ENCODE measurements around the gene RASA3. TPM values are rescaled to one million over a fixed set of nuclear protein-coding genes. Genes with fewer than 3 reads are reported as not detected.

The RASA3 gene
- total and polyA plus RNA-seq, 10 of the 15 experiments (the other 5 are each of a cell fraction or from before 2014, with no cell fraction given): 0.79 to 33.9 (median 17.6) TPM

- TF ChIP-seq, protein P1, sequence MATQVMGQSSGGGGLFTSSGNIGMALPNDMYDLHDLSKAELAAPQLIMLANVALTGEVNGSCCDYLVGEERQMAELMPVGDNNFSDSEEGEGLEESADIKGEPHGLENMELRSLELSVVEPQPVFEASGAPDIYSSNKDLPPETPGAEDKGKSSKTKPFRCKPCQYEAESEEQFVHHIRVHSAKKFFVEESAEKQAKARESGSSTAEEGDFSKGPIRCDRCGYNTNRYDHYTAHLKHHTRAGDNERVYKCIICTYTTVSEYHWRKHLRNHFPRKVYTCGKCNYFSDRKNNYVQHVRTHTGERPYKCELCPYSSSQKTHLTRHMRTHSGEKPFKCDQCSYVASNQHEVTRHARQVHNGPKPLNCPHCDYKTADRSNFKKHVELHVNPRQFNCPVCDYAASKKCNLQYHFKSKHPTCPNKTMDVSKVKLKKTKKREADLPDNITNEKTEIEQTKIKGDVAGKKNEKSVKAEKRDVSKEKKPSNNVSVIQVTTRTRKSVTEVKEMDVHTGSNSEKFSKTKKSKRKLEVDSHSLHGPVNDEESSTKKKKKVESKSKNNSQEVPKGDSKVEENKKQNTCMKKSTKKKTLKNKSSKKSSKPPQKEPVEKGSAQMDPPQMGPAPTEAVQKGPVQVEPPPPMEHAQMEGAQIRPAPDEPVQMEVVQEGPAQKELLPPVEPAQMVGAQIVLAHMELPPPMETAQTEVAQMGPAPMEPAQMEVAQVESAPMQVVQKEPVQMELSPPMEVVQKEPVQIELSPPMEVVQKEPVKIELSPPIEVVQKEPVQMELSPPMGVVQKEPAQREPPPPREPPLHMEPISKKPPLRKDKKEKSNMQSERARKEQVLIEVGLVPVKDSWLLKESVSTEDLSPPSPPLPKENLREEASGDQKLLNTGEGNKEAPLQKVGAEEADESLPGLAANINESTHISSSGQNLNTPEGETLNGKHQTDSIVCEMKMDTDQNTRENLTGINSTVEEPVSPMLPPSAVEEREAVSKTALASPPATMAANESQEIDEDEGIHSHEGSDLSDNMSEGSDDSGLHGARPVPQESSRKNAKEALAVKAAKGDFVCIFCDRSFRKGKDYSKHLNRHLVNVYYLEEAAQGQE (IDR thresholded peaks at IDR 0.05; ENCODE audit: low read depth, low read length): no peak
- TF ChIP-seq HDAC6 (IDR thresholded peaks at IDR 0.05; ENCODE audit: unreplicated experiment): no peak
- no peak for TF ChIP-seq IRF4 (IDR thresholded peaks at IDR 0.05; ENCODE audit: low read depth, low read length)
- no peak for TF ChIP-seq CBX3 (IDR thresholded peaks at IDR 0.05; ENCODE audit: borderline replicate concordance, low read depth)
- TF ChIP-seq NR2C1 (IDR thresholded peaks at IDR 0.05): no peak
- 0 out of 2 replicates have a peak, but pooled peaks have one; percentile 15 for TF ChIP-seq PKNOX1 (IDR thresholded peaks at IDR 0.05)
- no peak for TF ChIP-seq SREBF1 (IDR thresholded peaks at IDR 0.05; ENCODE audit: low read length)
- no peak for TF ChIP-seq SUPT20H (IDR thresholded peaks at IDR 0.05; ENCODE audit: borderline replicate concordance, control insufficient read depth, low read depth, low read length)
- peak; percentile 65 for TF ChIP-seq RUNX3 (IDR thresholded peaks at IDR 0.05; ENCODE audit: low read length)
- TF ChIP-seq, protein P2, sequence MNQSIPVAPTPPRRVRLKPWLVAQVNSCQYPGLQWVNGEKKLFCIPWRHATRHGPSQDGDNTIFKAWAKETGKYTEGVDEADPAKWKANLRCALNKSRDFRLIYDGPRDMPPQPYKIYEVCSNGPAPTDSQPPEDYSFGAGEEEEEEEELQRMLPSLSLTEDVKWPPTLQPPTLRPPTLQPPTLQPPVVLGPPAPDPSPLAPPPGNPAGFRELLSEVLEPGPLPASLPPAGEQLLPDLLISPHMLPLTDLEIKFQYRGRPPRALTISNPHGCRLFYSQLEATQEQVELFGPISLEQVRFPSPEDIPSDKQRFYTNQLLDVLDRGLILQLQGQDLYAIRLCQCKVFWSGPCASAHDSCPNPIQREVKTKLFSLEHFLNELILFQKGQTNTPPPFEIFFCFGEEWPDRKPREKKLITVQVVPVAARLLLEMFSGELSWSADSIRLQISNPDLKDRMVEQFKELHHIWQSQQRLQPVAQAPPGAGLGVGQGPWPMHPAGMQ (IDR thresholded peaks at IDR 0.05; ENCODE audit: borderline replicate concordance): no peak
- TF ChIP-seq CEBPB (IDR thresholded peaks at IDR 0.05; ENCODE audit: borderline replicate concordance in 1 of 2, low read depth in 2 of 2, low read length in 2 of 2): no peak
- TF ChIP-seq POLR2AphosphoS5 (IDR thresholded peaks at IDR 0.05; ENCODE audit: low read length): no peak
- no peak for TF ChIP-seq CREM (IDR thresholded peaks at IDR 0.05; ENCODE audit: low read depth)
These were observed 31.7 kb downstream of the RASA3 start (continued) for GRCh38 chr13:114100446-114101357.

All from GM12878 (cell line).